GM23248 (cell line): ENCODE results near the gene SCYL1.

Experiments used
- EZH2 ChIP-seq: fragments of 200-600 bp; sonication (generic); IDR thresholded peaks from 2 replicates; pipeline ENCODE4 v1.6.1; 2018; ENCODE audit warnings: antibody characterized with exemption, mild to moderate bottlenecking; ENCODE audit not compliant: insufficient read depth, poor library complexity, severe bottlenecking
- EZH2phosphoT487 ChIP-seq: fragments of 200-600 bp; sonication (generic); IDR thresholded peaks from 2 replicates; pipeline ENCODE4 v1.6.1; 2018; ENCODE audit warnings: antibody characterized with exemption, moderate library complexity, mild to moderate bottlenecking, low read depth; ENCODE audit not compliant: insufficient read depth

- TF ChIP-seq EZH2phosphoT487 (no peak), EZH2 (no peak)
These were observed 33.1 kb upstream of the SCYL1 start for GRCh38 chr11:65491614-65492386.
